Thoracic aorta (tissue), 2 donors: ENCODE measurements around the gene IGFBP3. TPM values are rescaled to one million over a fixed set of nuclear protein-coding genes. Genes with fewer than 3 reads are reported as not detected.

ENCODE experiments used
- ATAC-seq: fragments of 150-250 bp; one replicate; pipeline ENCODE4 v1.8.0; 2017; ENCODE audit warnings: low read depth; ENCODE audit not compliant: insufficient number of reproducible peaks, low FRiP score
- DNase-seq: peaks from one replicate; pipeline ENCODE4 v3.0.0-alpha.2; 2020; ENCODE audit warnings: low spot score
- H3K27ac ChIP-seq, 2 donors: fragments of 200-600 bp; sonication (generic); 1 replicate in 1 of 2; 2 replicates in 1 of 2; pipeline ENCODE4 v1.5.1; 2016; ENCODE audit warnings: mild to moderate bottlenecking in 2 of 2, moderate library complexity in 2 of 2
- H3K27me3 ChIP-seq: fragments of 200-600 bp; sonication (generic); replicated peaks from 2 replicates; pipeline ENCODE4 v1.6.0; 2016; ENCODE audit warnings: mild to moderate bottlenecking; ENCODE audit not compliant: insufficient read depth
- H3K36me3 ChIP-seq: fragments of 200-600 bp; sonication (generic); one replicate; pipeline ENCODE4 v1.5.1; 2016
- H3K4me1 ChIP-seq, 2 donors: fragments of 200-600 bp; sonication (generic); 1 replicate in 1 of 2; 2 replicates in 1 of 2; pipeline versions ENCODE4 v1.5.1 to v1.6.0; 2016; ENCODE audit warnings: low read depth in 2 of 2, mild to moderate bottlenecking in 1 of 2; ENCODE audit not compliant: control insufficient read depth in 1 of 2
- H3K4me3 ChIP-seq: fragments of 200-600 bp; sonication (generic); 2 replicates; pipeline ENCODE4 v1.5.1; 2016; ENCODE audit warnings: mild to moderate bottlenecking
- H3K9me3 ChIP-seq: fragments of 200-600 bp; sonication (generic); 2 replicates; pipeline ENCODE4 v1.5.1; 2016
- total RNA-seq, 2 donors: library from RNA; depleted of rRNA; stranded (reverse); fragments of >200 nt; gene quantifications; one replicate each; pipeline versions ENCODE4 v1.1.0 to v1.2.3, GENCODE V29; 2016
- TF ChIP-seq, protein P1 (sequence below): fragments of 200-600 bp; sonication (generic); IDR thresholded peaks from one replicate; pipeline ENCODE4 v1.5.1; 2019; ENCODE audit warnings: antibody characterized with exemption

IGFBP3 gene
- total RNA-seq, 2 donors from 2014 or later, result 884 to 1,323 TPM

- no peaks in the 10 kb centered on the region for H3K27me3 ChIP-seq
- no peak overlapping the region for H3K27ac ChIP-seq
- TF ChIP-seq, protein P1, sequence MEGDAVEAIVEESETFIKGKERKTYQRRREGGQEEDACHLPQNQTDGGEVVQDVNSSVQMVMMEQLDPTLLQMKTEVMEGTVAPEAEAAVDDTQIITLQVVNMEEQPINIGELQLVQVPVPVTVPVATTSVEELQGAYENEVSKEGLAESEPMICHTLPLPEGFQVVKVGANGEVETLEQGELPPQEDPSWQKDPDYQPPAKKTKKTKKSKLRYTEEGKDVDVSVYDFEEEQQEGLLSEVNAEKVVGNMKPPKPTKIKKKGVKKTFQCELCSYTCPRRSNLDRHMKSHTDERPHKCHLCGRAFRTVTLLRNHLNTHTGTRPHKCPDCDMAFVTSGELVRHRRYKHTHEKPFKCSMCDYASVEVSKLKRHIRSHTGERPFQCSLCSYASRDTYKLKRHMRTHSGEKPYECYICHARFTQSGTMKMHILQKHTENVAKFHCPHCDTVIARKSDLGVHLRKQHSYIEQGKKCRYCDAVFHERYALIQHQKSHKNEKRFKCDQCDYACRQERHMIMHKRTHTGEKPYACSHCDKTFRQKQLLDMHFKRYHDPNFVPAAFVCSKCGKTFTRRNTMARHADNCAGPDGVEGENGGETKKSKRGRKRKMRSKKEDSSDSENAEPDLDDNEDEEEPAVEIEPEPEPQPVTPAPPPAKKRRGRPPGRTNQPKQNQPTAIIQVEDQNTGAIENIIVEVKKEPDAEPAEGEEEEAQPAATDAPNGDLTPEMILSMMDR, result no peak
- DNase-seq (no peak), ATAC-seq (no peak)
- H3K9me3 ChIP-seq, result no peaks in the 10 kb centered on the region
- H3K4me1 ChIP-seq, result no peaks in the 10 kb centered on the region
- no peak overlapping the region for H3K4me3 ChIP-seq
- H3K36me3 ChIP-seq, result no peaks in the 10 kb centered on the region
Measured at GRCh38 chr7:45937301-45937700, 16.2 kb upstream of the IGFBP3 start.

GRCh38 chr7:45930967-45931366 is 9.9 kb upstream of the IGFBP3 start:
- Histone ChIP-seq H3K4me3 (no peak overlapping the region), H3K36me3 (no peaks in the 10 kb centered on the region), H3K4me1 (no peaks in the 10 kb centered on the region), H3K27me3 (no peaks in the 10 kb centered on the region), H3K9me3 (no peaks in the 10 kb centered on the region), H3K27ac (no peak overlapping the region)
- DNase-seq (no peak), ATAC-seq (no peak)
- TF ChIP-seq, protein P1, result no peak

DNA sequence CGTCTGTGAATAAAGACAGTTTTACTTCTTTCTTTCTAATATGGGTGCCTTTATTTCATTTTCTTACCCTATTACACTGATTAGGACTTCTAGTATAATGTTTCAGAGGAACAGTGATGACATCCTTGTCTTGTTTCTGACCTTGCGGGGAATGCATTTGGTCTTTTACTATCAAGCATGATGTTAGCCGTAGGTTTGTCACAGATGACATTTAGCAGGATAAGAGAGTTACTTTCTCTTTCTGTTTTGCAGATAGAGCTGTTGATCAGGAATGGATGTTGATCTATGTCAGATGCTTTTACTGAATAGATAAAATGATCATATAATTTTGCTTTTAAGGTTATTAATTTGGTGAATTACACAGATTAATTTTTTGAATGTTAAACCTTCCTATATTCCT is 6.6 kb upstream of the IGFBP3 start:
- no peaks in the 10 kb centered on the region for H3K36me3 ChIP-seq
- no peaks in the 10 kb centered on the region for H3K9me3 ChIP-seq
- no peaks in the 10 kb centered on the region for H3K27me3 ChIP-seq
- TF ChIP-seq, protein P1, result no peak
- no peak overlapping the region for H3K27ac ChIP-seq
- H3K4me1 ChIP-seq, result peaks cover 3 to 21% of the 10 kb centered on the region in 2 donors
- ATAC-seq (no peak), DNase-seq (no peak)
- H3K4me3 ChIP-seq, result no peak overlapping the region

GRCh38 chr7:45924283-45924682 is 3.2 kb upstream of the IGFBP3 start:
- H3K9me3 ChIP-seq, result no peaks in the 10 kb centered on the region
- no peaks in the 10 kb centered on the region for H3K27me3 ChIP-seq
- TF ChIP-seq, protein P1, result peak; percentile 20
- ATAC-seq (peak; percentile 42), DNase-seq (no peak)
- no peaks in the 10 kb centered on the region for H3K36me3 ChIP-seq
- H3K4me1 ChIP-seq, result peaks cover 8 to 45% of the 10 kb centered on the region in 2 donors
- no peak overlapping the region for H3K27ac ChIP-seq
- no peak overlapping the region for H3K4me3 ChIP-seq

DNA sequence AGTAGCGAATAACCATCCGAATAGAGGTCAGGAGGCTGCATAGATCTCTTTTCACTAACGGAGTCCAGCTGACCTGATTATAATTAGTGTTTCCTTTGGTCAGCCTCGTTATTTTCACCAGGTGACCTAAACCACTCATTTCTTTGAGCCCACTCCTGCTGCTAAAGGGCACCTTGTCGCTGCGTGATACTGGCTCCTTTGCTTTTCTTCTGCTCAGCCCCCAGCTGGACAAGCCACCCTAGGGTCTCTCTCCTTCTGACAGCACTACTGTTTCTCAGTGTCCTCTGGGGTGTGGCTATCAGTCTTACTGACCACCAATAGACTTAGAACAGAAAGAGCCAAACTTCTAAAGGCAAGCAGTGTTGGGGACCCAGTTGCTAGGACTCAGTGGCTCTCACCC is 2.7 kb upstream of the IGFBP3 start:
- Histone ChIP-seq H3K36me3 (no peaks in the 10 kb centered on the region), H3K9me3 (no peaks in the 10 kb centered on the region), H3K4me1 (peaks cover 8 to 50% of the 10 kb centered on the region in 2 donors), H3K27me3 (no peaks in the 10 kb centered on the region), H3K4me3 (no peak overlapping the region), H3K27ac (no peak overlapping the region)
- ATAC-seq, result no peak
- DNase-seq, result no peak
- TF ChIP-seq, protein P1, result no peak
